GM12875 (cell line): ENCODE results near the gene E2F4.

ENCODE experiments used
- H3K4me3 ChIP-seq: one replicate; pipeline ENCODE4 v1.5.1; 2011; ENCODE audit warnings: low read depth, low read length, control low read depth
- TF ChIP-seq, protein P1 (sequence below): IDR thresholded peaks from 2 replicates; pipeline ENCODE4 v1.5.1; 2011; ENCODE audit warnings: low read depth, mild to moderate bottlenecking, control low read depth, inconsistent platforms, low read length, moderate library complexity, borderline replicate concordance; ENCODE audit not compliant: insufficient read depth

E2F4 gene

DNA sequence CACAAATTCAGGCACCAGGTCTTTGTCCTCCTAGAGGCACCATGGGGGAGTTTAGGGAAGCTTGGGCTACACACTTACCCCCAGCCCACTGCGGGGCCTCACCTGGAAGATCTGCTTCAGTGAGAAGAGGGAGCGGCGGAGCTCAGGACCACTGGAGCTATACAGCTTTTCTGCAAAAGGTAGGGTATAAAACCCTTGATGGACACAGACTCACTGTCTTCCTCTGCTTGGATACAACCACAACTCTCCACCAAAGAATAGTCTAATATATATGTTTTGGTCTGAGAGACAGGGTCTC is 46.3 kb downstream of the E2F4 start:
- TF ChIP-seq, protein P1, sequence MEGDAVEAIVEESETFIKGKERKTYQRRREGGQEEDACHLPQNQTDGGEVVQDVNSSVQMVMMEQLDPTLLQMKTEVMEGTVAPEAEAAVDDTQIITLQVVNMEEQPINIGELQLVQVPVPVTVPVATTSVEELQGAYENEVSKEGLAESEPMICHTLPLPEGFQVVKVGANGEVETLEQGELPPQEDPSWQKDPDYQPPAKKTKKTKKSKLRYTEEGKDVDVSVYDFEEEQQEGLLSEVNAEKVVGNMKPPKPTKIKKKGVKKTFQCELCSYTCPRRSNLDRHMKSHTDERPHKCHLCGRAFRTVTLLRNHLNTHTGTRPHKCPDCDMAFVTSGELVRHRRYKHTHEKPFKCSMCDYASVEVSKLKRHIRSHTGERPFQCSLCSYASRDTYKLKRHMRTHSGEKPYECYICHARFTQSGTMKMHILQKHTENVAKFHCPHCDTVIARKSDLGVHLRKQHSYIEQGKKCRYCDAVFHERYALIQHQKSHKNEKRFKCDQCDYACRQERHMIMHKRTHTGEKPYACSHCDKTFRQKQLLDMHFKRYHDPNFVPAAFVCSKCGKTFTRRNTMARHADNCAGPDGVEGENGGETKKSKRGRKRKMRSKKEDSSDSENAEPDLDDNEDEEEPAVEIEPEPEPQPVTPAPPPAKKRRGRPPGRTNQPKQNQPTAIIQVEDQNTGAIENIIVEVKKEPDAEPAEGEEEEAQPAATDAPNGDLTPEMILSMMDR = no peak
- no peak overlapping the region for H3K4me3 ChIP-seq

DNA sequence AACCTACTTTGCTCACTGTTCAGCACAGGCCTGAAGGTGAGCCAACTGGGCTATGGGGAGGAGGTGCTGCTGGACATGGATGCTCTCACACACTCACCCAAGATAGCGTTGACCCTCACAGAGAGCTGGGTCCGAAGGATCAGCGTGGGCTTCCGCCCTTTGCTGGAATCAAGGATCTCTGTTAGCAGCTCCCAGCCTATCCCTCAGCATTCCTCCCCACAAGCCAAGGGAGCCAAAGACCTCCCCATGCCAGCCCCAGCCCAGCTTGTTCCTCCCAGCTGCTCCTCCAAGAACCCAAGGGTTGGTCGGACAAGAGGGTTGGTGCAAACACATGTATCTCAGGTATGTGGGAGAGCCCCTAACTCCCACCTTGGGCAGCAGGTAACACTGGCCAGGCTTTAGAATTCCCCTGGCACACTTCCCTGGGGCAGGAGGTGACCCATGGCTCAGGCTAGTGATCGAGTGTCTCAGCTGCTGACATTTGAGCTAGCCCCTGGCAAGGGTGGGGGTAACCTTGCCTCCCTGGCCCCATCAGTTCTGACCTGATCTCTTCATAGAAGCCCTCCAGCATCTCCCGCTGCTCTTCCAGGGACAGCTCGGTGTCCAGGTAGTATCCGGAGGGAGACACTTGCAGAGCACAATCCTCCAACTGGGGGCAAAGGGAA is 47.0 kb downstream of the E2F4 start:
- no peak overlapping the region for H3K4me3 ChIP-seq
- TF ChIP-seq, protein P1 = no peak

DNA sequence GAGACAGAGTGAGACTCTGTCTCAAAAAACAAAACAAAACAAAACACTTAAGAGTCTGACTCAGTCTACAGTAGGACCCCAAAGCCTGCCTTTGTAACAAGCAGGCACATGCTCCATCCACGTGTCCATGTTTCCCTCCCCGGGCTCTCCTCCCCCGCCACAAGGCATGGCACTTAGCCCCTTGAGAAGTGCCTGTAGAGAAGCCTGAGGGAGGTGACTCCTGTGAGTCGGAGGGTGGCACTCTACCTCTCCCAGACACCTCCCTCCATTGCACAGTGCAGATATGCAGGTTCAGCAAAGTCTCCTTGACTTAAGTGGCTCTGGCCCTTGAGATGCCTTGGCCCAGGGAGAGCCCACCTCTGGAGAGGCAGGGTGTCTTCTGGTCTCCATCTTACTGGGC is 48.6 kb downstream of the E2F4 start:
- TF ChIP-seq, protein P1 = no peak

DNA sequence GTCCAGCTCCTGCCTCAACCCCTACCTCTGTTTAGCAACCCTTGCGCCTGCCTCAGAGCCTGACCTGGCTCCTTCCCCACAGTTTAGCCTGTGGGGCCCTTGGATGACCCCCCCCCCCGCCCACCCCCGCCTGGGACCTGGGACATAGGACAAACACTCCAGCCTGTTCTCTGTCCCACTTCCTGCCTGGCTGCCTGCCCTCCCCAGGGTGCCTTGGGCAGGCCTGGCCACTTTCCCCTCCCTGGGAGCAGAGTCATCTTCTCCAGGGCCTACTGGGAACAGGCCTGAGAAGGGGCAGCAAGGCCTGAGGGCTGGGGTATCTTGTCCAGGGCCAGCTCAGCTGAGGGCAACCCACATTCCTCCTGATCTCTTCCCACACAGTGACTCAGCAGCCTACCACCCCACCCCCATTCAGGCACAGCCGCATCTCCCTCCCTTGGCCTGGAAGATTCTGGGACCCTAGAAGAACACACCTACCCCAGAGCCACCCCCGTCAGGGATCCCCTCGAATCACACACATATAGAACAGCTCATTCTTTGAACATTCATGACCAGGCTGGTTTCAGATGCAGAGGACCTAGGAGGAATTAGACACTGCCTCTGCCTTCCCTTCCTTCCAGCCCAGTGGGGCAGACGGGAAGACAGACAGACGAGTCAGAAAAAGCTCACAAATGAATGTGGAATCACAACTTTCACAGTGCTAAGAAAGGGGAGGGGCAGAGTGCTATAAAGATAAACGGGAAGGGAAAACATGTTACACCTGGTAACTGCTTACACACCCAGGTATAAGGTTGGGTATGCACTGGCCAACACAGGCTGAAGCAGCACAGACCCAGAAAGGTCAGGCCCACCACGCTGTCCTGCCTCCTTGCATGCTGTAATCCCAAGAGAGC is 49.3 kb downstream of the E2F4 start:
- no peak overlapping the region for H3K4me3 ChIP-seq
- TF ChIP-seq, protein P1 = no peak

More for the DNA sequence above, 48.6 kb downstream of the E2F4 start:
- no peak overlapping the region for H3K4me3 ChIP-seq

DNA sequence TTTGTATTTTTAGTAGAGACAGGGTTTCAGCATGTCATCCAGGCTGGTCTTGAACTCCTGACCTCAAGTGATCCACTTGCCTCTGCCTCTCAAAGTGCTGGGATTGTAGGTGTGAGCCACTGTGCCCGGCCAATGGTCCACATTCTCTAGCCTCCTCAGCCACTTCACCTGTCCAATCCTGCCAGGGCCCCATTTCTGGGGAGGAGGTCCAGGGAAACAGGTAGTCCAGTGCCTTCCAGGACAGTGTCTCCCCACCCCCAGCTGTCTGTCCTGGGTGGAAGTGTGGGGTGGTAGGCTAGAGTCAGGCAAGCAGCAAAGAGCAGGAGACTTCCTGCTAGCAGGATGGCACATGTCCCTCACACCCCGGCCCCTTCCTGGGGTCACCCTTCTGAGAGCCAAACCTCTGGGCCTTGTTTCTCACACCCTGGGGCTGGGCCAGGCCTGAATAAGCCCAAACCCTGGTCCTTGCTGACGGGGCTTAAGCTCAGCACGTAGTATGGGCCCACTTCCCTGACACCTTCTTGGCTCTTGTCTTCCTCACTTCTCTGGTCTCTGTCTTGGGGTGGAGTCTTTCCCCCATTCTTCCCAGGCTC is 50.3 kb downstream of the E2F4 start:
- no peak overlapping the region for H3K4me3 ChIP-seq
- TF ChIP-seq, protein P1 = no peak

DNA sequence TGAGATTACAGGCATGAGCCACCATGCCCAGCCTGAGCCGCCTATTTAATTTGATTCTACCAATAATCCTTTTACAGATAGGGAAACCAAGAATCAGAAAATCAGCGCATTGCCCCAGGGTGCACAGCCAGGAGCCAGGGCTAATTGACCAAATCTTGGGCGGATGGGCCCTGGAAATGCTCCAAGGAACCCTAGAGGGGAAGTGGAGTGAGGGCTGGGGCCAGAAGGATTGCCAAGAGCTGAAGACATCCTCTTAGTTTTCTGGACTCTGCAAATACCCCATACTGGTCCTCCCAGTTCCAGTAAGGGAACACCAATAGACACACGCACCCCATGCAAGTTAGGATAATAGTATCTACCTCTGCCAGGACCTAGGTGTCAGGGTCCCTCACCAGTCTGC is 51.5 kb downstream of the E2F4 start:
- no peak overlapping the region for H3K4me3 ChIP-seq
- TF ChIP-seq, protein P1 = no peak
